ENCODE results near the gene C19orf81.
A peak's percentile ranks its signal among the peaks of the same experiment; 100 is the strongest.

GRCh38 chr19:50639121-50640112, 9.8 kb upstream of the C19orf81 start, which contains the start of gene SYT3:
- TF ChIP-seq THAP11 (CRISPR knock-in tag; IDR thresholded peaks at IDR 0.05) (peak; percentile 84), EZH2 (conservative IDR thresholded peaks at IDR 0.05; ENCODE audit: low read depth, low read length) (no peak; the same call in 1 of the 2 replicates), ZBTB33 (CRISPR knock-in tag; IDR thresholded peaks at IDR 0.05) (no peak), POLR2A (IDR thresholded peaks at IDR 0.05; ENCODE audit: insufficient read depth in 1 of 2, low read depth in 2 of 2, low read length in 2 of 2) (no peak), ZC3H4 (CRISPR knock-in tag; IDR thresholded peaks at IDR 0.05; ENCODE audit: borderline replicate concordance) (no peak), FOXP1 (IDR thresholded peaks at IDR 0.05) (no peak), FOXP1 (CRISPR knock-in tag; IDR thresholded peaks at IDR 0.05) (no peak), FOXA3 (CRISPR knock-in tag; IDR thresholded peaks at IDR 0.05) (no peak), ZNF263 (CRISPR knock-in tag; IDR thresholded peaks at IDR 0.05) (no peak)

Measured in HepG2 (cell line).